ENCODE measurements around the gene OMA1. TPM values are rescaled to one million over a fixed set of nuclear protein-coding genes. Genes with fewer than 3 reads are reported as not detected.

The OMA1 gene
- polyA plus RNA-seq, 1 donor from 2014 or later: 11.0 TPM

DNA sequence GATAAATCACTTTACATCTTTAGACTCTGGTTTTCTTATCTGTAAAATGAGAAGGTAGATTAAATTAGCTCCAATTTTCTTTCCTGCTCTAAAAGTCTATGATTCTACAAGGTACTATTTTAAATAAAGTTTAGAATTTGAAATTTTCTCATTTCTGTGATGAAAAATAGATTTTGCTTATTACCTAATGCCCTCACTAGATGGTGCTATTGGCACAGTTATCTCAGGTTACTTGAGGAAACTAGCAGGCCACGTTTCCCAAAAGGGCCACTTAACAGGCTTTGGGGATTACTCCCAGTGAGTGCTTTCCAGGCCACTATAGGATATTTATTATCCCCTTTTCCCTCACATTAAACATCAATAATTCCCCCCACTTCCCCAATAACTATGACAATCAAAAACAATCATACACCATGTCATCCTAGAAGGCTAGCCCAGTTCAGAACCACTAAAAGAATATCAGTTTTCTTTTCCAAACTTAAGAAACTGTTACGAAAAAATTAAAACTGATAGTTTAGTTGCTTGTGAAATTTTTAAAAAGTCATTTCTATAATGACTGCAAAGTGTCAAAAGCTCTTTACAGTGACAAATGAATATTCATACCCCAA lies 30.6 kb downstream of the OMA1 start:
- H2AFZ ChIP-seq (ENCODE audit: low read depth, low read length): no peak overlapping the region
- H3K79me2 ChIP-seq (replicated peaks; ENCODE audit: insufficient read depth, low read length): no peaks in the 10 kb centered on the region
- H3K36me3 ChIP-seq (ENCODE audit: insufficient read depth, low read length): no peaks in the 10 kb centered on the region
- no peaks in the 10 kb centered on the region for H3K27me3 ChIP-seq (ENCODE audit: insufficient read depth, low read depth, low read length)
- no peak for TF ChIP-seq EZH2 (IDR thresholded peaks at IDR 0.05; ENCODE audit: borderline replicate concordance, insufficient read depth, low read length, poor library complexity, severe bottlenecking)
- TF ChIP-seq, protein P1, sequence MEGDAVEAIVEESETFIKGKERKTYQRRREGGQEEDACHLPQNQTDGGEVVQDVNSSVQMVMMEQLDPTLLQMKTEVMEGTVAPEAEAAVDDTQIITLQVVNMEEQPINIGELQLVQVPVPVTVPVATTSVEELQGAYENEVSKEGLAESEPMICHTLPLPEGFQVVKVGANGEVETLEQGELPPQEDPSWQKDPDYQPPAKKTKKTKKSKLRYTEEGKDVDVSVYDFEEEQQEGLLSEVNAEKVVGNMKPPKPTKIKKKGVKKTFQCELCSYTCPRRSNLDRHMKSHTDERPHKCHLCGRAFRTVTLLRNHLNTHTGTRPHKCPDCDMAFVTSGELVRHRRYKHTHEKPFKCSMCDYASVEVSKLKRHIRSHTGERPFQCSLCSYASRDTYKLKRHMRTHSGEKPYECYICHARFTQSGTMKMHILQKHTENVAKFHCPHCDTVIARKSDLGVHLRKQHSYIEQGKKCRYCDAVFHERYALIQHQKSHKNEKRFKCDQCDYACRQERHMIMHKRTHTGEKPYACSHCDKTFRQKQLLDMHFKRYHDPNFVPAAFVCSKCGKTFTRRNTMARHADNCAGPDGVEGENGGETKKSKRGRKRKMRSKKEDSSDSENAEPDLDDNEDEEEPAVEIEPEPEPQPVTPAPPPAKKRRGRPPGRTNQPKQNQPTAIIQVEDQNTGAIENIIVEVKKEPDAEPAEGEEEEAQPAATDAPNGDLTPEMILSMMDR (IDR thresholded peaks at IDR 0.05; ENCODE audit: poor library complexity, severe bottlenecking): peak; percentile 85
- TF ChIP-seq POLR2AphosphoS5 (IDR thresholded peaks at IDR 0.05): no peak
- no peak for TF ChIP-seq MXI1 (conservative IDR thresholded peaks at IDR 0.05; ENCODE audit: poor library complexity, severe bottlenecking)
- no peak for TF ChIP-seq EP300 (conservative IDR thresholded peaks at IDR 0.05; ENCODE audit: poor library complexity, severe bottlenecking)
- TF ChIP-seq, protein P2, sequence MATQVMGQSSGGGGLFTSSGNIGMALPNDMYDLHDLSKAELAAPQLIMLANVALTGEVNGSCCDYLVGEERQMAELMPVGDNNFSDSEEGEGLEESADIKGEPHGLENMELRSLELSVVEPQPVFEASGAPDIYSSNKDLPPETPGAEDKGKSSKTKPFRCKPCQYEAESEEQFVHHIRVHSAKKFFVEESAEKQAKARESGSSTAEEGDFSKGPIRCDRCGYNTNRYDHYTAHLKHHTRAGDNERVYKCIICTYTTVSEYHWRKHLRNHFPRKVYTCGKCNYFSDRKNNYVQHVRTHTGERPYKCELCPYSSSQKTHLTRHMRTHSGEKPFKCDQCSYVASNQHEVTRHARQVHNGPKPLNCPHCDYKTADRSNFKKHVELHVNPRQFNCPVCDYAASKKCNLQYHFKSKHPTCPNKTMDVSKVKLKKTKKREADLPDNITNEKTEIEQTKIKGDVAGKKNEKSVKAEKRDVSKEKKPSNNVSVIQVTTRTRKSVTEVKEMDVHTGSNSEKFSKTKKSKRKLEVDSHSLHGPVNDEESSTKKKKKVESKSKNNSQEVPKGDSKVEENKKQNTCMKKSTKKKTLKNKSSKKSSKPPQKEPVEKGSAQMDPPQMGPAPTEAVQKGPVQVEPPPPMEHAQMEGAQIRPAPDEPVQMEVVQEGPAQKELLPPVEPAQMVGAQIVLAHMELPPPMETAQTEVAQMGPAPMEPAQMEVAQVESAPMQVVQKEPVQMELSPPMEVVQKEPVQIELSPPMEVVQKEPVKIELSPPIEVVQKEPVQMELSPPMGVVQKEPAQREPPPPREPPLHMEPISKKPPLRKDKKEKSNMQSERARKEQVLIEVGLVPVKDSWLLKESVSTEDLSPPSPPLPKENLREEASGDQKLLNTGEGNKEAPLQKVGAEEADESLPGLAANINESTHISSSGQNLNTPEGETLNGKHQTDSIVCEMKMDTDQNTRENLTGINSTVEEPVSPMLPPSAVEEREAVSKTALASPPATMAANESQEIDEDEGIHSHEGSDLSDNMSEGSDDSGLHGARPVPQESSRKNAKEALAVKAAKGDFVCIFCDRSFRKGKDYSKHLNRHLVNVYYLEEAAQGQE (IDR thresholded peaks at IDR 0.05; ENCODE audit: borderline replicate concordance): no peak
- peak; percentile 88 for TF ChIP-seq RAD21 (conservative IDR thresholded peaks at IDR 0.05)
- peak; percentile 88 for TF ChIP-seq SMC3 (conservative IDR thresholded peaks at IDR 0.05; ENCODE audit: poor library complexity)
- no peak for TF ChIP-seq TAF1 (IDR thresholded peaks at IDR 0.05; ENCODE audit: low read depth)
- no peak overlapping the region for H3K4me3 ChIP-seq (ENCODE audit: low read length)
- no peak overlapping the region for H3K27ac ChIP-seq (ENCODE audit: low read length)
- no peaks in the 10 kb centered on the region for H3K9me2 ChIP-seq (ENCODE audit: insufficient read depth, low read length)
- no peaks in the 10 kb centered on the region for H3F3A ChIP-seq (ENCODE audit: insufficient read depth, low read length, poor library complexity, severe bottlenecking)
- no peak overlapping the region for H3K4me2 ChIP-seq (ENCODE audit: low read length)
- H3K9ac ChIP-seq (ENCODE audit: low read length): no peak overlapping the region
- H4K20me1 ChIP-seq (ENCODE audit: insufficient read depth): no peaks in the 10 kb centered on the region
- H3K9me3 ChIP-seq (ENCODE audit: low read length): peaks cover 7% of the 10 kb centered on the region

- Histone ChIP-seq H3K4me2 (ENCODE audit: low read length) (no peak overlapping the region), H3K27me3 (ENCODE audit: insufficient read depth, low read depth, low read length) (no peaks in the 10 kb centered on the region), H3K9me3 (ENCODE audit: low read length) (peaks cover 7% of the 10 kb centered on the region), H2AFZ (ENCODE audit: low read depth, low read length) (no peak overlapping the region), H3K9ac (ENCODE audit: low read length) (no peak overlapping the region), H4K20me1 (ENCODE audit: insufficient read depth) (no peaks in the 10 kb centered on the region), H3K4me3 (ENCODE audit: low read length) (no peak overlapping the region), H3K79me2 (replicated peaks; ENCODE audit: insufficient read depth, low read length) (no peaks in the 10 kb centered on the region), H3K9me2 (ENCODE audit: insufficient read depth, low read length) (no peaks in the 10 kb centered on the region), H3K27ac (ENCODE audit: low read length) (no peak overlapping the region), H3K36me3 (ENCODE audit: insufficient read depth, low read length) (no peaks in the 10 kb centered on the region), H3F3A (ENCODE audit: insufficient read depth, low read length, poor library complexity, severe bottlenecking) (no peaks in the 10 kb centered on the region)
- TF ChIP-seq RAD21 (conservative IDR thresholded peaks at IDR 0.05) (no peak), EP300 (conservative IDR thresholded peaks at IDR 0.05; ENCODE audit: poor library complexity, severe bottlenecking) (no peak), POLR2AphosphoS5 (IDR thresholded peaks at IDR 0.05) (no peak), SMC3 (conservative IDR thresholded peaks at IDR 0.05; ENCODE audit: poor library complexity) (no peak)
- TF ChIP-seq, protein P2 (IDR thresholded peaks at IDR 0.05; ENCODE audit: borderline replicate concordance): no peak
- TF ChIP-seq, protein P1 (IDR thresholded peaks at IDR 0.05; ENCODE audit: poor library complexity, severe bottlenecking): no peak
These were observed 32.6 kb downstream of the OMA1 start for GRCh38 chr1:58513956-58514355.

All from neural cell (in vitro differentiated cells).